Kidney tubule cell (primary cell): ENCODE data around the gene CNTNAP2.

Experiments used
- DNase-seq: peaks from one replicate; pipeline ENCODE4 v3.0.0-alpha.2; 2018; ENCODE audit warnings: low spot score

The CNTNAP2 gene

DNA sequence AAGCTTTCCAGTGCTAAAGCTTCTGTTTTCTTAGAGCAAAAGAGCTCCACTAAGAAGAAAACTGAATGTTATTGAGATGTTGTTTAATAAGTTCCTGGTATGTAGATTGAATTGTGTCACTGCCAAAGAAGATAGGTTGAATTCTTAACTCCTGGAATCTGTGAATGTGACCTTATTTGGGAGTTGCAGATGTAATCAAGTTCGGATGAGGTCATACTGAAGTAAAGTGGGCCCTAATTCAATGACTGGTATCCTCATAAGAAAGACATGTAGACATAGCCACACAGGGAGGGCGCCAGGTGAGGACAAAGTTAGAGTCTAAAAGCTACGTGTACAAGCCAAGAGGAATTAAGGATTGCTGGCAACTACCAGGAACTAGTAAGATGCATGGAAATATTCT lies 1741.8 kb downstream of the CNTNAP2 start:
- DNase-seq = no peak

DNA sequence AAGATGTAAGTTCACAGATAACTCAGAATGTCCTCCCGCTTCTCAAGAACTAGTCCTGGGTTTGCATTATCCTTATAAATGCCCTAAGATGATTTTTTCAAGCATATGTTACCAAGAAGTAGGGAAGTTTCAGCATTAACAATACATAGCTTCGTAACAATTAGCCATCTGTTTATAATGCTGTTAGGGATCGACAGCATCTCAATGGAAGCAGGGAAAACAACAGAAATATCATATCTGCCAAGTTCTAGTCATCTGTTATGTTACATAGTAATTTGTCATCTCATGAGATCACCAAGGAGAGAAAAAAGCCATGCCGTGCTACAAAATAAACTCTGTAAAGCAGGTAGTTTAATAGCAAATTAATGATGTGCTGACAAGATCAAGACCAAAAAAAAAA lies 1742.4 kb downstream of the CNTNAP2 start:
- no peak for DNase-seq

DNA sequence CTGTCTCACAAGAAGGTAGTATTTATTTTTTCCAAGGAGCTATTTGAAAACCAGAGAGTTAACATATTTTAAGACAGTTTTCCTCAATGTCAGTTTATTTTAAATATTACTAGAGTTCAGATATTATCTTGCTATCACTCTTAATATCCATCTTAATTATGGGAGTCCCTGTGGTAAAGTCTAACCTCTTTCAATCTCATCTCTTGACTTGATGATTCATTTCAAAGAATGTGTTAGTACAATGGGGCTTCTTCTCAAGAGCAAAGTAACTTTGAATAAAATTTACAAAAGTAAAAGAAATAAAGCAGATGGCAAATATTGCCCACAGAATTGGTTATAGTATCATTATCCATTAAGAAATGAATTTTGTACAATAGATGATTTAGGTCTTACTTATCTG lies 1742.9 kb downstream of the CNTNAP2 start:
- no peak for DNase-seq

DNA sequence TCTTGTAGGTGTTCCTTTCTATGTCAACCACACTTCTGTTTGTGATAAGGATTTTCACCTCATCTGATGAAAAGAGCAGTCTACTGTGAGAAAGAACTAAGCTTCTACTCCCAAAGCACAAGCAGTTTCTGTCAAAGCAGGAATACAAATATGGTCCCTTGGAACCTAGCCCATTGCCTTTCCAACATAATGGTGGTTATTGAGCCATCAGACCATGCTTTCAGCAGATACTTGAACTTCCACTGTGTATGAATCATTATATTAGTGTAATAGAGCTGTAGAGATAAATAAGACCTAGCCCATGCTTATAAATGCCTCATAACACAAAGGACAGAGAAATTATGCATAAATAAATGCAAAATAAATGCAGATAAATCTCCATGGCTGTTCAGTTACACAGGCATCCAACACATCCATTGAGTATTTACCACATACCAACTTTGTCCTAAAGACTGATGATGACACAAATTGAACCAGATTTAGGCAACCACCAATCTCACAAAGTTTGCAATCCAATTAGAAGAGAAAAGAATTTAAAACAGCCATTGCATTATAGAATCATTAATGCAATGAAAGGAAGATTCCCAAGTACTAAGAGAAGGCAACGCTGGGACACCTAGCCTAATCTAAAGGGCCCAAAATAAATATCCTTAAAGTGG lies 1744.6 kb downstream of the CNTNAP2 start:
- no peak for DNase-seq

DNA sequence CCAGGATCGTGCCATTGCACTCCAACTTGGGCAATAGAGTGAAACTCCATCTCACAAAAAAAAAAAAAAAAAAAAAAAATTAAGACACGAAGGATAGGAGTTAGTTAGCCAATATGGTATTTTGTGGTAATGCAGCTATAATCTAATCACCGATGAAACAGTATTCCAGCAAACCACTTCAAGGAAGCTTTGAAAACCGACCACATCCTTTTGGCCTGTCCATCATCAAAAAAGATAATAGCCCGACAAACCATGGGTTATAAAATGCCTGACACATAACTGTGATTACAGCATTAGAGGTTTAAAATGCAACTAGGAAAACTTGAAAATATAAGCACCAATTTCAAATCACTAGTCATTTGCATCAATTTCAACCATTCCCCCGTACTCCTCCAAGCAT lies 1745.3 kb downstream of the CNTNAP2 start:
- DNase-seq = no peak

DNA sequence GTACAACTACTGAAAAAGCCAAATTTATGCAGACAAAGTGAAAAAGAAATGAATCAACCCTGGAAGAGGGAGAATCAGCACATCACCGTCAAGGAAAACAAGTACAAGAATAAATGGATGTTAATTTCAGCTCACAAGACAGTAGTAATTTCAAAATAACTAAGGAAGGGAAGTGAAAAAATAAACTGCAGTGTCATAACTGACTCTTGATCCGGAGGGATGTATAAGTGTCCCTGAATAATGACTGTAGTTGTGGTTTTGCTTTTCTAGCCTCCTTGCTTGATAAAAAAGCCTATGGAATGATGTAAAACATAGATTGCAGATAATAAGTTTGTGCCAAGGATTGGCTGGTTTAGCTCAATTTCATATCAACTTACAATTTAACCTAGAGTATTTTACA lies 1752.9 kb downstream of the CNTNAP2 start:
- DNase-seq = no peak

DNA sequence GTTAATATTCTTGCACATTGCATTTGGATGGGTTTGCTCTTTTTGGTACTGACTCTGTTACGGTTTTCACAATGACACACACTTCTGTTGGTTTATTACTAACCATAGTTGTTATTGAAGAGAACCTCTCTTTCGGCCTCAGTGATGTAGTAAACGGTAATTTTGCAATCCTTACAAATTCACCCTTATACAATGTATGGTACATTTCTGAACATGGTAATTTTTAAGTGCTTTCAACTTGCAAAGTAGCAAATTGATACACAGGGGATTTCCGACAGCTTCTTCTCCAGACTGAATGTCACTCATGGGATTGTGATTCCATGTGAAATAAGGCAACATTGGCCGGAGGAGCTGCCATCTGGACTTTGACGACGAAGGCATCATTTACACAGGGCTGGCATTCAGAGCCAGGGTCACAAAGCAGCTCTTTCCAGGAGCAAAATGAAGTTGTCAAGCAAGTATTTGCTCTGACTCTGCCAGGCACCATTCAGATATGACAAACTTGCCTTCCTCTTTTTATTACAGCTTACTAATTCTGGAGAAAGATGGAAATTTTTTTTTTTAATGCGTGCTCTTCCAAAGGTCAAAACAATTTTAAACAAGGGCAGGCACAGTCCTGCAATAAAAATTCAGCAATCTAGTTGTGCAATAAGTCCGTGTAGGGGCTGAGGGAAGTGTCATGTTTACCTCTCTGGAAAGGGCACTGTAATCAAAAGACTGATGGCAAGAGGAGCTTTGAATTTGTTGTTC lies 1762.5 kb downstream of the CNTNAP2 start:
- no peak for DNase-seq

DNA sequence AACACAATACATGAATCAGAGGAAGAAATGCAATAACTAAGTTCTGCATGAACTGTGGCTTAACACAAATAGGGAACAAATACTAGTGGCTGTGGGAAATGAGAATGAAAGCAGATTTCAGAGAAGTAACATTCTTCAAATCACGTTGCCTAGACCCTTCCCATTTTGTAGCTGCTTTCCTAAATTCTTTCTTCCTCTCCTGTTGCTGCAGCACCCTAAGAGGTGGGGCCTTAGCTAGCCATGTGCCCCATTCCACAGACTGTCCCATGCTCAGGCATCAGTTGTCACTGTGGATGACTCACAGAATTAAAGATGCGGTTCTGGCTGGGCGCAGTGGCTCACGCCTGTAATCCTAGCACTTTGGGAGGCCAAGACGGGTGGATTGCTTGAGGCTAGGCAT lies 1769.3 kb downstream of the CNTNAP2 start:
- DNase-seq = no peak

DNA sequence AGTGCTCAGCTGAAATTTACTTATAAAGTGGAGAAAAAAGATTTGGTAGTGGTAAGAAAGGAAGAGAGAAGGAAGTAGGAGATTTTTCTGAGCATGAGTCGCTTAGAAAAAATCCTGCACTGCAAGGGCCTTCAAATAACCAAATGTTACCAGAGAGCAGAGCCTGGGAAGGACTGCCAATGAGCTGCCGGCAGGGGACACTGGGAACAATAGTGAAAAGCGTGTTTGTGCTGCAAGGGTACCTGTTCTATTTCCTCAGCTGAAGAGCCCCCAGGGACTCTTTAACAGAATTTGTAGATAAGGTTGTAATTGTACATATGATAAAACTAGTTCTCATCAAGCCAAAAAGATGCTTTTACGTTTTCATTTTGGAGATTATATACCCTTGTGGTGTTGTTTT lies 1777.7 kb downstream of the CNTNAP2 start:
- peak; percentile 59 for DNase-seq

DNA sequence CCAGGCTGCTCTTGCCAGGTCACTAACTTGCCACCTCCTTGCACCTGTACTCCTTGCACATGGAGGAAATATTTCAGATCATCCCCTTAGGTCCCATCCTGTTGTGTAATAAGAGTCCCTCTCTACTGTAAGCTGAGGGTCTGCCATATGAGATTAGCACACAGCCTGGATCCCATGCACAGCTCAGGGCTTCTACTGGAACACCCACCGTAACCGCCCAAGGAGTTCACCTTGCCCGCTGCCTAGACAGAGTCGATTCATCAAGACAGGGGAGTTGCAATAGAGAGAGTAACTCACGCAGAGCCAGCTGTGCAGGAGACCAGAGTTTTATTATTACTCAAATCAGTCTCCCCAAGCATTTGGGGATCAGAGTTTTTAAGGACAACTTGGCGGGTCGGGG lies 1779.5 kb downstream of the CNTNAP2 start:
- no peak for DNase-seq

DNA sequence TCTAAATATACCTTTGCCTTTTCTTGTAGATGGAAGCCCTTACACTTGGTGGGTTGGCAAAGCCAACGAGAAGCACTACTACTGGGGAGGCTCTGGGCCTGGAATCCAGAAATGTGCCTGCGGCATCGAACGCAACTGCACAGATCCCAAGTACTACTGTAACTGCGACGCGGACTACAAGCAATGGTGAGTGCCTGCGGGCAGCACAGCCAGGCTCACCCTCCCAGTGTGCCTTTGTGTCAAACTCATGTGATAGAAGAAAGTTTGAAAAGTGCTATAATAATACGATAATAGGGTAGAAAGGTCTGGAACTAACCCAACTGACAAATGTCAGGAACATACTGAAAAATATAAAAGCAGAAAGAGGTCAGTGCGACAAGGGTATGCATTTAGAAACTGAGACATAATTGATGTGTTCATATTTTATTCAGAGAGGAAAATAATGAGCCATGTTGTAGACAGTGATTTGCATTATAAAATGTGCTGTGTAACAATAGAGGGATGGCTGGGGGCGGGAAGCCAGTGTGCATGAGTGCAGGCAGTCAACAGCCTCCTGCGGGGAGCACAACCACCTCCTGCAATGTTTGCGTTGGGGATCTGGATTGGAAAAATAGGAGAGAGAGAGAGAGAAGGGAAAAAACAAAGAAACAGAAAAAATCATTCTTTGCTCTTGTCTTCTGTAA lies 1787.1 kb downstream of the CNTNAP2 start:
- no peak for DNase-seq

DNA sequence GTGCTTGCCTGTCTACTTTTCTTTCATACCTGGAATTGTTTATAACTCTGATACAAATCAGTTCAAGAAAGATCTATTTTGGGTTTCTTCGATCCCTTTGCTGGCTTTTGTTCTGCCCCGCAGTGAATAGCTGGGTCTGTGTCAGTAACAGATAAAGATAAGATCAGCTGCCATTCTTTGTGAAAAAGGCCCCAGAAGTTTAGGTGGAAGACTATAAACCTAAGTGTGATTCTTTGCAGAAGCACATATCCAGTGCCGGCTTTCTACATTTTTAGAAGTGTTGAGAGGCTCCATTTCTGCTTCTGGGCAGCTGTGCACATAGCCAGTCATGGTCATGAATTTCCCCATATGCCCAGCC lies 1787.6 kb downstream of the CNTNAP2 start:
- DNase-seq = no peak

DNA sequence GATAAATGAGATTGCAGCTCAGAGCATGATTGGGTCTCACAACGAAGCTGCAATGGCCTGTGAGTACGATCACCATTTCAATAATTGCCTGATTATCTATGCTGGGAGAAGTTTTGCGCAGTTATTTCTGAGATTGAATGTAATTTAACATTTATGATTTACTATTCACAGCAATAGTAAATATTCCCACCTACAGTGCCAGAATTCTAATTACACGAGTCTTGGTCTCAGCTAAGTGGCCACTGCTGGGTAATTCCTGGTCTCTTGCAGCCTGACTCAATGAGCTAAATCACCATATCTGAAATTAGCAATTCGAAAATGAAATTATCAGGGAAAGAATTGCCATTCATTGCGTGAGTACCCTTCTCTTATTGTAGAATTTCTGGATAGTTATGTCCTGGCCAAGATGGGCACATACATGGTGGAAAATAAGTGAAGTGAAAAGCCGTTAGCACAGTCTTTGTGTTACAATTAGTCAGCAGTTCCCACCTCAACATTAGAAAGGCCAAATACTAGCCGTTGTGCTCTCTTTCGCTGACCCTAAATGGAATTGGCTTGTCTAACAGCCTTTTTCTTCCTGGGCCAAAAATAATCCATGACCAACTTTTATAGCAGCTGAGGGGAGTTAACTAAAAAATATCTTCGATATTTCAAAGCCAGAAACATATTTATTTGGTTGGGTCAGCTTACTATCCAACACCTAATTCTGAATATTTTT lies 1793.0 kb downstream of the CNTNAP2 start:
- no peak for DNase-seq

DNA sequence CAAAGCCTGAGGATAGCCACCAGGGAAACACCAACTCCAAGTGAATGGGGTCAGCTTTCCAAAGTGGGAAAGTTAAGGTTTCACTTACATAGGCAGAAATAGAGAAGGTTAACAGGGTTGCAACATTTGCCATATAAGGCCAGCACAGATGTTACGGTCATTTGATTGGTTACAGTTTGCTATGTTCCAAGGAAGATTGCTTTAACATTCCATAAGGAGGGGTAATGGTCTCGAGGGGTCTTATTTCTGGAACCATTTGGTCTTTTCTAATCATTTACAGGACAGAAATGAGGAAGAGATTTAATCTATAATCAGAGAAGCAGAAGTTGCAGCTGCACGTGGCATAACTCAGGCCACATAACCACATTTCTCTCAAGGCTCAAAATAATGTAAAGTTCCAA lies 1794.6 kb downstream of the CNTNAP2 start:
- no peak for DNase-seq

DNA sequence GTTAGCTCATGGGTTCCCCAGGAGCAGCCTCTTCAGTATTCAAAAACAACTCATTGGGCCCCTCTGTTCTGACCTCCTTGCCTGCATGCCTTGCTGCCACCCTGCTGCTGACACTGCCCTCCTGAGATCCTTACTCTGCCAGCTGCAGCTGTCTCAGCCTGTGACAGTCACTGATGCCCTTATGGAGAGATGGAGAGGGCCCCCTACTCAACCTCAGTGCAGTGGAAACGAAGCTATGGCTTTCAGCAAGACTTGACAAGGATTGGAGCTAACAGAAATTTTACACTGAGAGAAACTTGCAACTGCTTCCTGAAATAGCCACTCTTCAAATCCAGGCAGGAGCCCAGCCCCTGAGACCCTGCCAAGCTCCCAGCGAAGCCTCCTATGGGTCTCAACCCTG lies 1795.7 kb downstream of the CNTNAP2 start:
- no peak for DNase-seq

DNA sequence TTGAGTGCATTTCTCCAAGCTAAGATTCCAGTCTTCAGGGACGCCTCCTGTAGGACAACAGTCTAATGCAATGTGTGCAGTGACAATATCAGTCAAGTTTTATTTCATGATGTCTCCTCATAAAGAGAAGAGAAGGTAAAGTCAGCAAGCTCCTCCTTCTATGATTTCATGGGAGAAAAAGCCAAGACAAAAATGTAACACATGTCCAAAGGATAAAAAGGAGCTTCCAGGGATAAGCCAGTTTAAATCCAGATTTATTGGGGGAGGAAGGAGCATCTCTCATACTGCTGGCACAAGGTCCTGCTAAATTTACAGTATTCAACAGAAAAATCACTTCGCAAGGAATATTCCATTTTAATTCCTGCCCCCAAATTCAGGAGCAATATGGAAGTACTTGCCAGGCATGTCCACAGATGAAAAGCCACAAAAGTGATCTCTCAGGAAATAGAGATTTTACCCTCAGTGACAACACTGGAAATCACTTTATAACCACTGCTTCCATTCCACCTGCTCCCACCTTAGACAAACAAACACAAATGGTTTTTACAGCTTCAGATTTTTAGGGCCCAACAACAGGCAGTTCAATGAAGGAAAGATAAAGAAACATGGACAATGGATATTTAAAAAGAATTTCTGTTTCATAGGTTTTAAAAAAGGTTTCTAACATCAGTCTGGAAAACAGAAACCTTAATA lies 1796.5 kb downstream of the CNTNAP2 start:
- no peak for DNase-seq

DNA sequence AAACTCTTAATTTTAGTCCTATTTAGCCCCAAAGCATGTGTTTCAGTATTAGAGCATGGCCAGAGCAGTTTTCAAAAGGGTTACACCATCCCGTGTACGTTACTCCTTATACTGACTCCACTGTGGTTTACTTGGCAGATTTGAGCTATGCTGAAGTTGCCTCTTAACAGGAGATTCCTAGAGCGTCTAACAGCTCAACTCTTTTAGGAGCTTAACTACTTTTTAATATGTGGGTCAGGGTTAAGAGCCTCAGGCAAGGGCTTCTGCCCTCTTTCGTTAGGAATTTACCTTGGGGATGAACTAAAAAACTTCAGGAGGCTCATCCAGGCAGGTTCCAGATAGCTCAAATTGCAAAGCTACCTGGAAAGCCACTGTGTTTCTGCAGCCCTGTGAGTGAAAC lies 1799.2 kb downstream of the CNTNAP2 start:
- no peak for DNase-seq

DNA sequence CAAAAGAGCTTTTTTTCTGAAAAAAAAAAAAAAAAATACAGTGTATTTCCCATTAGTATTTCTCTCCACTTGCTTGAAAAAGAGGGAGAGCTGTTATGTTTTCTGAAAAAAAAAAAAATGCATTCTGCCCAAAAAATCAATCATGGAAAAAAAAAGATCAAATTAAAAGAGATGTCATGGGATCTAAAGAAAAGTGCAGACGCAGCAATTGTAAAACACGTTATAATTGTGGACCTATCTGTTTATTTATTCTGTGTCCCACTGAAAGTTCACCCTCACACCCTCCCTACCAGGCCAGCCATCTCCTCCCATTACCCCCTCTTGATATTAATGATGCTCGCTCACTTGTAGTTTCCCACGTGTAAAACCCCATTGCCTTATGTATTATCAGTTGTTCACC lies 1800.0 kb downstream of the CNTNAP2 start:
- DNase-seq = no peak

DNA sequence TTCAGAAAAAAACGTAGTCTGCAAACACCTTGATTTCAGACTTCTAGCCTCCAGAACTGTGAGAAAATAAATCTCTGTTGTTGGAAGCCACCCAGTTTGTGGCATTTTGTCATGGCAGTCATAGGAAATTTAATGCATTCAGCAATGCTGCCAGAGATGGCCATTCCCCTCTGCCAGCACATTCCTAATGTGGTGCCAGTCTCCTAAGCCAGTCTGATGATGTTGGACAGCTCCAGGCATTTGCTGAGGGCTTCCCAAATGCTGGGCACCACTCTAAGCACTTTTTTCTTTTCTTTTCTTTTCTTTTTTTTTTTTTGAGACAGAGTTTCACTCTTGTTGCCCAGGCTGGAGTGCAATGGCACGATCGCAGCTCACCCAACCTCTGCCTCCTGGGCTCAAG lies 1807.2 kb downstream of the CNTNAP2 start:
- no peak for DNase-seq

DNA sequence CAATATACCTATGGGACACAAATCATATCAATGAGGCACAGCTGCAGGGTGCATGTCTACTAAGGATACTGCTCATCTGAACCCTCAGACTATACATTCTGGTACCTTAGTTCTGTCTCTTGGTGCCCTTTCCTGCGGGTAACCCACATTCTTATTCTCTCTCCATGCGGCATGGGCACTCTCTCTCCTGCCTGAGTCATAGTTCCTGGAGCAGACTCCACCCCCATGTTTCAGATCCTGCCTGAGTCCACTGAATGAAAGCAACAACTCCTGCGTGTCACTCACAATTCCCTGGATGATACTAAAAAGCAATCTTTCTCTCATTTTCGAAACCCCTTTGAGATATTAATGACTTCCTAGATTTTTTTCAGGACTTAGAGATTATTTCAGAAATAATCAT lies 1820.8 kb downstream of the CNTNAP2 start:
- peak; percentile 19 for DNase-seq

DNA sequence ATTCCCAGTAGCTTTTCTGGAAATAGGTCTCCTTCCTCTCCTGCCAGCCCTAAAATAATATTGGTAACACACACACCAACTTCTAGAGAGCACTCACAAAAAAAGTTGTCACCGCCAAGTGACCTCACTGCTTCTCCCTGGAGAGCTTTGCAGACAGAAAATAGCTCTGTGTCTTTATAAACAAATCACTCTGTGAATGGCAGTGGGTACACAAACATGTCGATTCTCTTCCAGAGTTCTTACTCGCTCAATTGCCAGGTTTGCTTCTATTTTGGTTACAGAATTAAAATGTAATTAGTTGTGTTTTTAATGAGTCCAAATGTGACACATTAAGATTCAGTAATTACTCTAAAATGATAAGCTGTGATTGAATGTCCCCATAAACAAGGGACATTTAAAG lies 1824.8 kb downstream of the CNTNAP2 start:
- DNase-seq = no peak

DNA sequence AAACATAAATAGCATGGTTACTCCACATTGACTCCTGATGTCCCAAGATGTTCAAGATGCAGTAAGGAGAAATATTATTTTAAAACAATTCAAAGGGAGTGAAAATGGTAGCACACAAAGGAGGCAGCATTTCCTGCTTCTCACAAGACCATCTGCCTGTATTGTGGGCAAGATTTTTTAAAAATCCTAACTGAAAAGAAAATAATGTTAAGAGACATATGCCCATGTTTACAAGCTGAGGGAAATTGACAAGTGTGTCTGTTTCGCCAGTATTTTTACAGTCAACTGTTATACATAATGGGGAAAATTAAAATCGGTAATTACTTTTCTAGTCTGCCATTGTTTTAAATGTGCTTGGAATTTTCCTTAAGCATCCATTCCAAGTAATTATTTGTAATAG lies 1827.7 kb downstream of the CNTNAP2 start:
- DNase-seq = no peak
